Left cardiac atrium (tissue), 4 donors: ENCODE data around the gene BSDC1. TPM values are rescaled to one million over a fixed set of nuclear protein-coding genes. Genes with fewer than 3 reads are reported as not detected.
"Not testable (repeated sequence)": the region's sequence is repeated elsewhere in the genome, so short reads cannot be mapped to it uniquely, and the experiment has no call there.

Source experiments
- ATAC-seq, 2 donors: fragments of 200-7000 bp; cut with Tn5 transposase; one replicate each; pipeline ENCODE4 v1.9.1; 2020; ENCODE audit warnings: mild to moderate bottlenecking in 2 of 2, moderate library complexity in 2 of 2
- DNase-seq: peaks from one replicate; pipeline ENCODE4 v3.0.0-alpha.2; 2020
- intact Hi-C, 2 donors: fragments of 100-400 bp; cut with DNase I; formaldehyde crosslinking; loops; one replicate each; pipeline versions ENCODE4 v1.14.1 to v1.15.1; 2022 to 2023
- total RNA-seq, 2 donors: library from RNA; stranded (reverse); fragmentation: NEBNext Ultra II Directional; extraction: Animal tissue kit (Norgen Biotek cat#: 25700); gene quantifications; one replicate each; pipeline ENCODE4 v1.2.1, GENCODE V29; 2021
- donor health status: DM: no; HTN: yes; CAD: no.
- donor health status: DM: no; HTN: yes; CAD: no; lungs with severe emphysema.
- donor health status: DM: yes; HTN: yes; CAD: no.
- donor health status: Dilated cardiomyopathy.

Gene BSDC1
- total RNA-seq, 2 donors from 2014 or later: 42.2 to 43.8 TPM

GRCh38 chr1:32398401-32398800 lies 4.2 kb upstream of the BSDC1 start:
- DNase-seq (no peak), ATAC-seq (no peak)
- intact Hi-C loops: no loop called here

GRCh38 chr1:32396524-32396923 lies 2.3 kb upstream of the BSDC1 start:
- intact Hi-C loops, DNase-seq, ATAC-seq: not testable (repeated sequence)

- intact Hi-C loops: no loop called here
- peak in 1 of 2 donors; percentile 2 for ATAC-seq
- DNase-seq: no peak
Measured at GRCh38 chr1:32394890-32395432, 720 bp upstream of the BSDC1 start.

- ATAC-seq (peak; percentile 6 to 48), DNase-seq (no peak)
- intact Hi-C loops: no loop called here
Measured at GRCh38 chr1:32393832-32394140, 455 bp downstream of the BSDC1 start.

GRCh38 chr1:32393136-32393535 lies 1.1 kb downstream of the BSDC1 start:
- no peak for DNase-seq
- ATAC-seq: no peak

GRCh38 chr1:32392325-32392724 lies 1.9 kb downstream of the BSDC1 start:
- ATAC-seq (no peak), DNase-seq (no peak)
- intact Hi-C loops: no loop called here

More at GRCh38 chr1:32393136-32393535, 1.1 kb downstream of the BSDC1 start:
- intact Hi-C loops: no loop called here

- ATAC-seq (no peak), DNase-seq (no peak)
- intact Hi-C loops: no loop called here
Measured at GRCh38 chr1:32390904-32391870, 3.1 kb downstream of the BSDC1 start.

GRCh38 chr1:32388641-32389040 lies 5.6 kb downstream of the BSDC1 start:
- no peak for ATAC-seq
- intact Hi-C loops: no loop called here
- DNase-seq: no peak

- DNase-seq (no peak), ATAC-seq (no peak)
- intact Hi-C loops: no loop called here
Measured at GRCh38 chr1:32386676-32387392, 7.4 kb downstream of the BSDC1 start.

GRCh38 chr1:32380057-32380456 lies 14.2 kb downstream of the BSDC1 start:
- DNase-seq: no peak
- ATAC-seq: no peak
- intact Hi-C loops: no loop called here

- no peak for ATAC-seq
- intact Hi-C loops: no loop called here
- DNase-seq: no peak
Measured at GRCh38 chr1:32377541-32378220, 16.6 kb downstream of the BSDC1 start.

GRCh38 chr1:32376199-32376598 lies 18.0 kb downstream of the BSDC1 start:
- ATAC-seq: no peak
- intact Hi-C loops: no loop called here
- no peak for DNase-seq

GRCh38 chr1:32373996-32374592 lies 20.1 kb downstream of the BSDC1 start:
- DNase-seq (no peak), ATAC-seq (no peak)
- intact Hi-C loops: no loop called here

- peak in 1 of 2 donors; percentile 27 for ATAC-seq
- intact Hi-C loops: no loop called here
- DNase-seq: no peak
Measured at GRCh38 chr1:32372149-32372756, 22.0 kb downstream of the BSDC1 start.

GRCh38 chr1:32367912-32368635 lies 26.2 kb downstream of the BSDC1 start:
- DNase-seq (no peak), ATAC-seq (no peak)

GRCh38 chr1:32365445-32365844 lies 28.8 kb downstream of the BSDC1 start:
- no peak for DNase-seq
- no peak for ATAC-seq
- intact Hi-C loops: no loop called here

More at GRCh38 chr1:32367912-32368635, 26.2 kb downstream of the BSDC1 start:
- intact Hi-C loops: no loop called here

GRCh38 chr1:32364836-32365235 lies 29.4 kb downstream of the BSDC1 start:
- no peak for ATAC-seq
- DNase-seq: no peak
- intact Hi-C loops: no loop called here

GRCh38 chr1:32363713-32364112 lies 30.5 kb downstream of the BSDC1 start:
- intact Hi-C loops: no loop called here
- ATAC-seq (no peak), DNase-seq (no peak)
